Measurements from ENCODE around the gene TOR2A.

Gene TOR2A

DNA sequence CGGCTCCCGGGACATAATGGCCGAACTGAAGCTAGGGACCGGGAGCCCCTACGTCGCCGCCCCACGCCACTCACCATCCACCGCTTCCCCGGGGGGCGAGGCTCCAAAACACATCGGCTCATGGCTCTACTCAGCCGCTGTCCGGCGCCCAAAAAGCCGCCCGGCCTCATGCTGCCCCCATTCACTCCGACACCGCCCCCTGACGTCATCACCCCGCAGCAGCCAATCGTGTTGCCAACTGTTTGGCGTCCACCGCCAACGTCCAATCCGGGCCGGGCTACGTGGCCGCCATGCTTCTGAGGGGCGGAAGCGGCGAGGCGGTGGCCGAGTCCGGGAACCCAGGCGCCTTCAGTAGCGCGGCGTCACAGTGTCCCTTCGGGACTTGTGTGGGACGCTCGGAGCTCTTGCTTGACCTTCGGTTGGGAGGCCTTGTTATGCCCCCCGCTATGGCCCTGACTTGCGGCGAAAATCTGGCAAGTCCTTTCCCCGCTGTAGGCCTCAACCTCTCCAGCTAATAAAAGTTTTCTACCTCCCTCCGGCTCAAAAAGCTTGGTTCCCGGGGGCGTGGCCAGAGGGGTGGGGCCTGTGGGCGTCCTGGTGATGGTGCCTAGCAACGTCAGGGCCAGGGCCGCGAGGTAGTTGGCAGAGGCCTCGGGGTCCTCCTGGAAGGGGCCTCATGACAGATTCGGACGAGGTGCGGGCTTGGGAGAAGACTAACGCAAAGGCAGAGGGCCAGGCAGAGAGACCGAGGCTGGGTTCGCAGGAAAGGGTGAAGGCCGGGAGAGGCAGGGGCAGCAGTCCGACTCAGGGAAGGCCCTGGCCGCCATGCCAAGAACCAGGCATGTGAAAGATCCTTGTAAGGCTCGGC, 19.4 kb downstream of the TOR2A start, which contains the start of the genes PTRH1 and TTC16:
Gene PTRH1, minus strand, starts transcription at position 194 of the 868 bp plus-strand sequence. Its CDS starts 24 bp downstream, at position 170.
Gene TTC16, plus strand, starts transcription at position 610 of the 868 bp plus-strand sequence. Its CDS starts 67 bp downstream, at position 677.
- peak; percentile 98 for DNase-seq

DNA sequence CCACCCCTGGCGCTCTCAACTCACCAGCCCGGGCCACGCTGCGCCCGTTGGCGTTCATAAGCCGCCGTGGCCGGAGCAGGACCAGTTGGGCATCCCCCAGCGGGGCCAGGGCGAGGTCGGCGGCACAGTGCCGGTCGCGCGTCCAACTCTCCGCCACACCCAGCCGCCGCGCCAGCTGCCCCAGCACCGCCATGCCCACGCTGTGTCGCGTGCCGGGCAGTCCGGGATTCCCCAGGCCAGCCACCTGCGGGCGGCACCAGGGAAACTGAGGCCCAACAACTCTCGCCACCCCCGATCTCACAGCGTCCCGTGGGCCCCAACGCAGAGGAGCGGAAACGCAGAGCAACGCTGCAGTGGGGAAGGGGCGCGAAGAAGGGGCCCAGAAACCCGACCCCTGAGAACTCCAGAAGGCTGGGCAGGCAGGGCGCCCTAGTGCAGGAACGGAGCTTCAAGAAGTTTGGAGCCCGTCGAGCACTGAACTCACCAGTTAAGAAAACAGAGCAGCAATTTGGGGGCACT, 20.1 kb downstream of the TOR2A start:
- no peak for DNase-seq

DNA sequence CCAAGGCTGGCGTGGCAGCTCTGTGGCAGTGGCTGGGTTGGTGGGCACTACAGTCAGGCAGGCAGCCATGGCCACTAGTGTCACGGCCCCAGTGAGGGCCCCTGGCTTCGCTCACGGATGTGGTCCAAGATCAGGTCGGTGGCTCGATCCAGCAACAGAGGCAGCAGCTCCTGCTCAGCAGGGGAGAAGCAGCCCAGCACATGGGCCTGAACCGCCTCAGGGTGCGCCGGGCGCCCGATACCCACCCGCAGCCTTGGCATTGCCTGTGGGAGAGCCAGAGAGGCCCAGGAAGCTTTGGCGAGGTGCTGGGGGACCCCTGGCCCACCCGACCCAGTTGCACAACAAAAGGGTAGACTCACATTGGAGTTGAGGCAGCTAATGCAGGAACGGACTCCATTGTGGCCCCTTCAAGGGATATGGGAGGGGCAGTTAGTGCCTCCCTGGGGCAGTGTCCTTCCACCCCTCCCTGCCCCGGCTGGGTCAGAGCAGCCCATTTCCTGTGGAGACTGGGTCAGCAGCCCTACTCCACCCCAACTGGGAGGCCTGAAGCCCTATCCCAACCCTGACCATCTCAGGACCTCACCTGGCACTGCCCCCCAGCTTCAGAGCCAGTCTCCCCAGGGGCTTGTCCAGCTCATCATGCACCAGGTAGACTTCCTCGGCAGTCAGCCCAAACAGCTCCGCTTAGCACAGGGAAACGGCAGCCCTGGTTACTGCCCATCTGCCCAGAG, 20.9 kb downstream of the TOR2A start:
- DNase-seq = no peak

DNA sequence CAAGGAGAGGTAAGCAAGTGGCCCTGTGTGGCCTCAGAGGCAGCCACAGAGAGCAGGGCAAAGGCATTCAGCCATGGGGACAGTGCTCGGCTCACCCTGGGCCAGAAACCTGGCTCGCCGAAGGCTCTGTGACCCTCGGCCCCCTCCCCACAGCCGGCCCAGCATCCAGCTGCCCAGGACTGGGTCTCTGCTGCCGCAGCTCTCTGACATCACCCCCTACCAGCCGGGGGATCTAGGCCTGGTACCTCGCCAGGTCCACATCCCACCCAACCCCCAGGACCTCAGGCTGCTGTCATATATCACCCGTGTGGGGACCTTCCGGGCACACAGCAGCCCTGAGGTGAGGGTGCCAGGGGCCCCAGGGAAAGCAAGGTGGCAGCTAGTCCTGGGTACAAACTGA, 22.2 kb downstream of the TOR2A start:
- DNase-seq = no peak

DNA sequence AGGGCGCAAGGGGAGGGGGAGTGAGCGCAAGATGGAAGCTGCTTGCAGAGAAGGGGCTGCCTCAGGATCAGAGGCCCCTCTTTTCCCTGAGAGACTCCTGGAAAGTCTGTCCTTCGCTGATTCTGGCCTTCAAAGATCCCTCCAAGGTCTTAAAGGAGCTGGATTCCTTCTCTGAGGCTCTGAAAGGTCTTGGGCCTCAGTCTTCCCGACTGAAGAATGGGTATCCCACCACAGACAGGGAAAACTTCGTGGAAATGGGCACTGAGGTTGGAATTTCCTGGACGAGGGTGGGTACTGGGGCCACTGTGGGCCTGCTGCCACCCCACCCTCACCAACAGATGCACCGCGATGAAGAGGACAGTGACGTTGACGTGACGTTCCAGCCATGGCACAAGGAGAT, 22.7 kb downstream of the TOR2A start:
- no peak for DNase-seq

DNA sequence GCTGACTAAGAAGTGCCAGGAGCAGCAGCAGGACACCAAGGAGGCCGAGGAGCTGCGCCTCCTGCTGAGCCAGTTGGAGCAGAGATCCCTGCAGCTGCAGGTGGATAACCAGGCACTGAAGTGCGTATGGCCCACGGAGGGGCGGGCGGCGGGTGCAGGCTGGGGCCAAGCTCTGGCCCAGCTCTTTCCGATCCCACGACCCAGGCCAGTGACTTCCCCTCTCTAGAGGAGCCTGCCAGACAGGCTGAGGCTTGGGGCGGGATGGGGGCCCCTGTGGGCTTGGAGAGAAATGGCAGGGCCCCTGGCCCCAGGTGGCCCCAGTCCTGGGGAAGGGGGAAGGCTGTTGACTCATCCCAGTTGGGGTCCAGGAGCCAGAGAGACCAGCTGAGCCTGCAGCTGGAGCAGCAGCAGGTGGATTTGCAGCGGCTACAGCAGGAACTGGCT, 23.2 kb downstream of the TOR2A start:
- no peak for DNase-seq

DNA sequence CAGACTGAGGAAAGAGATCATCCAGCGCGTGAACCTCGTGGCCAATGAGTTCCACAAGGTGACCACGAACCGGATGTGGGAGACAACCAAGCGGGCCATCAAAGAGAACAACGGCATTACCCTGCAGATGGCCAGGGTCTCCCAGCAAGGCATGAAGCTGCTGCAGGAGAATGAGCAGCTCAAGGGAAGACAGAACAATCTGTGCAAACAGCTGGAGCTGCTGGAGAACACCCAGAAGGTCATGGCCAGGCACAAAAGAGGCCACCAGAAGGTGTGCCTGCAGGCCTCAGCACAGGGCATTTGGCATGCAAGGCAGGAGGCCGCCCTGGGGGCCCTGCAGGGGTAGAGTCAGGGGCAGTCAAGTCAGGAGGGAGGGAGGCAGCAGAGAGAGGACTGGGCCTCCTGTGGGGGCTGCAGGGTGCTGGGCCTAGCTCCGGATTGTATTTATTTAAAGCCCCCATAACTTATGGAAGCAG, 23.8 kb downstream of the TOR2A start:
- no peak for DNase-seq

DNA sequence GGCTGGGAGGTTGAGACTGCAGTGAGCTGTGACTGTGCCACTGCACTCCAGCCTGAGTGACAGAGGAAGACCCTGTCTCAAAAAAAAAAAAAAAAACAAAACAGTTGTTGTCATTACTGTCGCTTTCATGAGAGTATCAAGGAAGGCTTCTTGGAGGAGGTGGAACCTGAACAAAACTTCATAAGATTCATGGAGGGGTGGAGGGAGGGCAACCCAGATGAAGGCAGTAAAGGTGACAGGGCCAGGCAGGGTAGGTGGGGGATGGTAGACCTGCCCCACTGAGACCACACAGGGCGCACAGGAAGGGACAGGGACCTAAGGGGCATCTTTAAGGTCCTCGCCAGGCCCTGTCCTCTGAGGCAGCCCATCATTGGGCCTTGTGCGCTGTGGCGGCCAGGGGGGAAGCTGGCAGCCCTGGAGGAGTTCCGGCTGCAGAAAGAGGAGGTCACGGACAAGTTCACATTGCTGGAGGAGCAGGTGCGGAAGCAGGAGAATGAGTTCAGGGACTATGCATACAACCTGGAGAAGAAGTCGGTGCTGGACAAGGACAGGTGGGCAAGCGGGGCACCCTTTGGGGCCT, 24.8 kb downstream of the TOR2A start:
- DNase-seq = no peak

DNA sequence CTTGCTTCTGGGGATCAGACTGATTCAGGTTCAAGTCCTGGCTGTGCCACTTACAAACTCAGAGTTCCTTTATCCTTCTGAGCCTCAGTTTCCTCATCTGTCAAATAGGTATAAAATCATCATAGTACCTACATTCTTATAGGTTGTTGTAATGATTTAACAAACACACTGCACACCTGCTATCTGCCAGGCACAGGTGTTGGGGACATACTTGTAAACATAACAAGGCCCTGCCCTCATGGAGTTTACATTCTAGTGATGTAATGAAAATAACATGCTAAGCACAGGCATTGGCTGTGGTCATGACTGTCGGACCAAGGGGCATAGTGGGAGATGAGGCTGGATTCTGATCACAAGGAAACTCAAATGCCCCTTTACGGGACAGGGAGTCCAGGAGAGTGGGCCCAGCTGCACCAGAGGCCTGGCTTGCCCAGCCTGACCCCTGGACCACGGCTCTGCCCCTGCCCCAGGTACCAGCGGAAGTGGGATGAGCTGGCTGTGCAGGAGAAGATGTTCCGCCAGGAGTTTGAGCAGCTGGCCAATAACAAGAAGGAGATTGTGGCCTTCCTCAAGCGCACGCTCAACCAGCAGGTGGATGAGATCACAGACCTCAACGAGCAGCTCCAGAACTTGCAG, 26.0 kb downstream of the TOR2A start:
- DNase-seq = no peak

DNA sequence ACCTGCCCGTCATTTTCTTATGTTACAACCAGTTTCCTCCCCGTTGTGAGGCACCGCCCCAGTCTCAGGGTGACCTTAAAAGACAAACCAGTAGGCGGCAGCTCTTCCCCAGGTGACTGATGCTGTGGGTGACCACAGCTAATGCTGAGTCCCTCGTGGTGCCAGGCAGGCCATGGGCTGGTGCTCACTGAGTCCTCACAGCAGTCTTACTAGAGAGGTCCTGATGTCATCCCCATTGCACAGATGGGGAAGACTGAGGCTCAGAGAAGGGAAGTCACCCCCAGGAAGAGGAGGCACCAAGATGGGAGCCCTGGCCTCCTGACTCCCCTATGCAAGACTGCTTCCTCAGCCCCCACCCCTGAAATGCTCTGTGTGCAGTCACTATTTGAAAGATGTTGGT, 27.3 kb downstream of the TOR2A start:
- DNase-seq = peak; percentile 74

DNA sequence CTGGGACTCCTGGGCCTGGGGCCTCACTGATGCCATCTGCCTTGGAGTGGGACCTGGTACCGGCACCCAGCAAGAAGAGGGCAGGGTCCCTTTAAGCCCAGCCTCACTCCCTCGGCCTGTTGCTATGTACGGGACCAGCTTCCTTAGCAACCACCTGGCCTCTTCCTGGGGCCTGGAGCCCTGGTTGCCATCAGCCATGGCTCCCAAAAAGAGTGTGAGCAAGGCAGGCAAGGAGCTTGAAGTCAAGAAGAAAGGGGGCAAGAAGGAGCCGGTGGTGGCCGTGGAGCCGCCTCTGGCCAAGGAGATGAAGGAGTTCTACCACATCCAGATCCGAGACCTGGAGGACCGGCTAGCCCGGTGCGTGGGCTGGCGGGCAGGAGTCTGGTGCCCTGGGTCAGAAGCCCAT, 28.3 kb downstream of the TOR2A start, which contains the start of gene CFAP157:
Gene CFAP157, plus strand, starts transcription at position 153 of the 406 bp plus-strand sequence. Its CDS starts 44 bp downstream, at position 197.
- DNase-seq = no peak

DNA sequence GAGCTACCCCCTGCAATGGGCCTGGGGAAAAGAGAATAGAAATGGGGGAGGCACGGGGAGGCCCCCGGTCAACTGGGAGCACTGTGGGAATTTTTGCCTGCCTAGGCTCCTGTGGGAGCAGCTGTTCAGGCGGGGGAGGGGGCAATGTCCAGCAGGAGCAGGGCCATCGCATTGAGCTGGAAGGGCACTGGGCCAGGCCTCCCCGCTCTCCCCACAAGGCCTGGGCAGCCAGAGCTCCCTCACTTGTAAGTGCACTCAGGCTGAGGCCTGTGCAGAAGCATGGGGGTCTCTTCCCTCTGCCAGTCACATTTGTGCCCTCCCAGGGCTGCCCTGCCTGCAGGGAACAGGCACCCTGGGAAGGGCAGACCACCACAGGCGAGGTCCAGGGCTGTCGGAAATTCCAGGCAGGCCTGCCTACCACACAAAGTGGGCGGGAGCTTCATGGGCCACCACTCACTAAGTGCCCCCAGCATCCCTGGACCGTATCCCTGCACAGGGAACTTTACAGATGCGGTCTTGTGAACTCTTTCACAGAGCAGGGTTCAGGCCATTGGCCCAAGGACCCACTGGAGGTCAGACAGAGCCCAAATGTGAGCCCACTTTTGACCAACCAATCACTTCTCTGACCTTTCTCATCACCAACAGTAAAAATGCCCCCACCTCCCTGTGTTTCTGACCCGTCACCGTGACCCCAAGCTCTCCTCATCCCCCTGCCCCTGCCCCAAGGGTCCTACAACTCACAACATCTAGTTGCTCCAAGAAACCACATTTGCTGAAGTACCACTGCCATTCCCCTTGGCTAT, 29.3 kb downstream of the TOR2A start:
- no peak for DNase-seq

DNA sequence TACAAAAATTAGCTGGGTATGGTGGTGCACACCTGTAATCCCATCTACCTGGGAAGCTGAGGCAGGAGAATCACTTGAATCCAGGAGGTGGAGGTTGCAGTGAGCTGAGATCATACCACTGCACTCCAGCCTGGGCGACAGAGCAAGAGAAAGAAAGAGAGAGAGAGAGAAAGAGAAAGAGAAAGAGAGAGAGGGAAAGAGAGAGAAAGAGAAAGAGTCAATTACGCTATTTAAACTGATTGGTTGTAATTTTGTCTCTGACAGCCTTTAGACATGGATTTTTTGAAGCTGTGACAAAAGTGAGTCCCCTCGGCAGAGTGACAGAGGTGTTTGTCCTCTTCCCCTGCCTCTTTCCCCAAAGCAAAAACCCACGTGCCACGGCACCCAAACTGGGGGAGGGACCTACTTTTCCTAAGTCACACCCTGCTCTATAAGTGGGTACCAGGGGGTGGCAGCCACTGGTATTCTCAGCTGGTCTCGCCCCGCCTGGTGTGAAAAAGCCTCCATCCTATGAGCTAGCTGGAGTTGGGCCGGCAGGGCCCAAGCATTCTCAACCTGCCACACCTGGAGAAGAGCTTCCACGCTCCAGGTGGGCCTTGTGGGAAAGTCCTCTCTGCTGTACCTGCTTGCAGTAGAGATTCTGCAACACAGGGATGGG, 31.7 kb downstream of the TOR2A start:
- no peak for DNase-seq

DNA sequence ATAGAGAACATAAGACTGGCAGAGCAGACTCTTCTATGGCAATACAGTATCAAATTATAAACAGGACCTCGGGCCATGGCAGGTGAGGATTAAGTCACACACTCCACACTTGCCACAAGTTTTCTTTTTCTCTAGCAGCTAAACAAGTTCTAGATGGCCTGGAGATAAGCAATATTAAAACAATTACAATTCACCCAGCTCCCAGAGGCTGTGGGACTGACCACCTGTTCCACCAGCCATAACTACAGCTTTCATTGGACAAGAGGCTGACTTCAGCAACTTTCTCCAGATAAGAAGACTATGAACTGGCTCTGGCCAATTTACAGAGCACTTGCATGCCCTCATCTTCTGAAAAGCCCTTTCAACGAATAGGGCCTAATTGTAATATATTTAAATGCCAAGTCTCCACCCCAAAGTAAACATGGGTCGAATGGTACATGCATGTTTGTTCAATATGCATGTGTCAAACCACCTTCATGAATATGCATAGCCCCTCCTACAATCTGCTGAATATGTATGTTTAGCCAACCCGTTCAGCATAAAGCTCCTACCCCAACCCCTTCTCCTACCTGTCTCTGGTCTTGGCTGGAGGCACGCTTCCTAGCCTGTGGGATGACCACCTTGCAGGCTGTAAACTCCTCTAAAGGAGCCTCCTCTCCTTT, 34.4 kb downstream of the TOR2A start:
- DNase-seq = no peak

DNA sequence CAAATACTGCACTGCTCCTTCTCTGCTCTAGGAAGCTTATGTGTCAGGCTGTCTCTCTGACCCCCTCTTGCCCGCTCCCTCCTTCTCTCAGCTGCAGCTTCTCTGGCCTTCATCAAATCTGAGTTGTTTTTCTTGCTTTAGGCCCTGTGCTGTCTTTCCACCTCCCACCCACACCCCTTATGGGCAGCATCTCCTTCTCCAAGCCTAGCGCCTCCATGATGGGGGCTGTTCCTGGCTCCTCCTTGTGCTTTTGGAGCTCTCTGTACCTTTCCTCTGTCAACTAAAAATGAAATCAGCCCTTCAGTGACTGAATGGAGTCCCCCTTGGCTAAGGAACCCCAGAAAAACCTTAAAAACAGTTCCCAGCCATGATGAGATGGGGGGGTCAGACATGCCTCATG, 35.0 kb downstream of the TOR2A start:
- no peak for DNase-seq

DNA sequence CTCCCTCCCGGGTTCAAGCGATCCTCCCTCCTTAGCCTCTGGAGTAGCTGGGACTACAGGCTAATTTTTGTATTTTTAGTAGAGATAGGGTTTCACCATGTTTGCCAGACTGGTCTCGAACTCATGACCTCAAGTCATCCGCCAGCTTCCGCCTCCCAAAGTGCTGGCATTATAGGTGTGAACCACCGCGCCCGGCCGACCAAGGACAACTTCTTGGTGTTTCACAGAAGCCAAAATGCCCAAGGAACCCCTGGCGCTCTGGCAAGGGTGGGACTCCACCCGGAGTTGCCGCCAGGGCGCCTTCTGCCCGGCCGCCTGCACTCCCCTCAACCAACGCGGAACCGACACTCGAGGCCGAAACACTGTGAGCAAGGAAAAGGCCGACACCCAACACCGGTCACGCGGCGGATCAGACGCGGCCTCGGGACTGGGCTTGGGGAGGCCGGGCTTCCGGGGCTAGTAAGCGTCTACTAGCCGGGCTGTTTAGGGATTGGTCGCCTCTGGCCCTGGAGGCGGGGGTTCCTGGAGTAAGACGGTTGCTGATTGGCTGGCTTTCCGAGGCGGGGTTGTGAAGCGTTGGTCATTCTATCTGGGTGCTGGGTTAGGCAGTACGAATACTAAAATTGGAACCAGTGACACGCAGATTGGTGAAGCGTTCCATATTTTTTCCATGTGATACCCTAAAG, 36.0 kb downstream of the TOR2A start:
- DNase-seq = peak; percentile 83

DNA sequence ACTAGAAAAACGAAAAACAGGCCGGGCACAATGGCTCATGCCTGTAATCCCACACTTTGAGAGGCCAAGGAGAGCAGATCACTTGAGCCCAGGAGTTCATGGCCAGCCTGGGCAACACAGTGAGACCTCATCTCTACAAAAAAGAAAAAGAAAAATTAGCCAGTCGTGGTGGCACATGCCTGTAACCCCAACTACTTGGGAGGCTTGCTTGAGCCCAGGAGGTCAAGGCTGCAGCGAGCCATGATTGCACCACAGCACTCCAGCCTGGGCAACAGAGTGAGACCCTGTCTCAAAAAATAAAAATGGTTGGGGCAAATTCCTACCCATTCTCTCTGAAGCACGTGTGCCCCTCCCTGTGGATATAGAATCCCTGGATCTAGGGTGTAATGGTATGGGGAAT, 36.7 kb downstream of the TOR2A start:
- DNase-seq = no peak

DNA sequence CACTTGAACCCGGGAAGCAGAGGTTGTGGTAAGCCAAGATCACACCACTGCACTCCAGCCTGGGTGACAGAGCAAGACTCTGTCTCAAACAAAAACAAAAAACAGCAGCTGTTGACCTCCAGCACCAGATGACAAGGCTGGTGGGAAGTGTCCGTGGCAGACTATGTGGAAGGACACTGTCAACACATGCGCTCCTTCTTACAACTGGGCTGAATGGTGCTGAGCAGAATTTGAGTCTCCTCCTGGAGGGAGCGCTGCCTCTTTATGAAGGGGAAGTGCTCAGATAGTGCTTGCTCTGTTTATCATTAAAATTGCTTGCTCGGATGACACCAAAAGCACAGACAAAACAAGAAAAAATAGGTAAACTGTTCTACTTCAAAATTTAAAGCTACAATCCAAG, 37.5 kb downstream of the TOR2A start:
- no peak for DNase-seq

DNA sequence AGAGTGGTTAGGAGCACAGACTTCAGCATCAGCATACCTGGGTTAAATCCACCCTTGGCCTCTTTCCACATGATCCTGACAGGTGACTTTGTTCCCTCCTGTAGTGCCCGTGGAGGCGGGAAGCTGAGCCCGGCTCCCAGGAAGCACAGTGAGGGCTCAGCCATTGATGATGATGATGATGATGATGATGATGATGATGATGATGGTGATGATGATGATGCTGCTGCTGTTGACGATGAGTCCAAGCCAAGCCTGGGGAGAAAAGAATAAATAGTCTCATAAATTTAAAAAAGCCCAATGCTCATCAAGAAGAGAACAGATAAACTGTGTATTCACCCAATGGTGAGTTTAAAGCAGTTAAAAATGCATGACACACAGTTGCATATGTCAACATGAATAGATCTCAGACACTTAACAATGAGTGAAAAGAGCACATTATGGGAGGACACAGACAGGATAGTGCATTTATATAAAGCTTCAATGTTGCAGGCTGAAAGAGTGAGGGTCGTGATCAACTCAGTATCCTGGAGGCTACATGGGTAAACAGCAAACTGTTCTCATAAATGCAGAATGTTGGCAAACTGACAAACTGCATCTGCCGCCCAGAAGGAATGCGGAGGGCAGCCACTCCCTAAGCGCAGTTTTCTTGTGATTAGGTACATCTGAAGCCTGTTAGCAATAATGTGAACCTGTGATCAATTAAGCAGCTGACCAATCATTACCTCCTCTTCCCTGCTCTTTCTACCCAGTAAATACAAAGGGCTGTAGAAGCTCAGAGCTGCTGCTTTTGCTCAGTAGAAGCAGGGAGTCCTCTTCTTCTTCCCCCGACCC, 40.0 kb downstream of the TOR2A start:
- DNase-seq = no peak

Data from 8988T (cell line).